Activated CD8-positive, alpha-beta memory T cell treated with anti-CD3 and anti-CD28 coated beads for 48 hours (primary cell): ENCODE results near the gene CYTIP.
"Not testable (repeated sequence)": the region's sequence is repeated elsewhere in the genome, so short reads cannot be mapped to it uniquely, and the experiment has no call there.

Experiments
- DNase-seq, 3 experiments: peaks; one replicate each; pipeline ENCODE4 v3.0.0-alpha.2; 2020; ENCODE audit warnings: low read depth in 2 of 3, low spot score in 2 of 3

CYTIP gene

GRCh38 chr2:157427003-157427921, 16.6 kb downstream of the CYTIP start:
- no peak for DNase-seq

DNA sequence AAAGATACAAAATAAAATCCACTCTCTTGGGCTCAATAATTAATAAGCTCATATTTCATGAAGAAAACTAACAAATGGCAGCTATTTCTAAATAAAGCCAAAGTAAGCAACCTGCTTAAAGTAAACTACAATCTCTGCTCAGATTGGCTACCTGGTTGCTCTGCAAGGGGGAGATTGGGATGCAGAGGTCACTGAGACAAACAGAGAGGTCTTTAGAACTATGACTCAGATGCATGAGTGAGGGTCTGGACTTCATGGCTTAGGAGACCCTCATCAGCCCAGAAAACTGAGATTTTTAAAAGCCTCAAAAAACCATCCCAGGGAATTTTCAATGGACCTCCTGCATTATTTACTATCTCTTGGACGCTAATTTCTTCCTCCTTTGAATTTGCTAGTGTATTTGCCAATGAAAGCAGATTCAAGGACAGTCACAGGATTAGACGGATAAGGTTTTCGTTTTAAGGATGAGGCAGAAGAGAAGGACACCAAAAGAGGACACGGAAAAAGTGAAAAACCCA, 17.4 kb downstream of the CYTIP start:
- DNase-seq = no peak

GRCh38 chr2:157424374-157424773, 19.5 kb downstream of the CYTIP start:
- no peak for DNase-seq

- no peak for DNase-seq
Measured at GRCh38 chr2:157421964-157422363, 21.9 kb downstream of the CYTIP start.

DNA sequence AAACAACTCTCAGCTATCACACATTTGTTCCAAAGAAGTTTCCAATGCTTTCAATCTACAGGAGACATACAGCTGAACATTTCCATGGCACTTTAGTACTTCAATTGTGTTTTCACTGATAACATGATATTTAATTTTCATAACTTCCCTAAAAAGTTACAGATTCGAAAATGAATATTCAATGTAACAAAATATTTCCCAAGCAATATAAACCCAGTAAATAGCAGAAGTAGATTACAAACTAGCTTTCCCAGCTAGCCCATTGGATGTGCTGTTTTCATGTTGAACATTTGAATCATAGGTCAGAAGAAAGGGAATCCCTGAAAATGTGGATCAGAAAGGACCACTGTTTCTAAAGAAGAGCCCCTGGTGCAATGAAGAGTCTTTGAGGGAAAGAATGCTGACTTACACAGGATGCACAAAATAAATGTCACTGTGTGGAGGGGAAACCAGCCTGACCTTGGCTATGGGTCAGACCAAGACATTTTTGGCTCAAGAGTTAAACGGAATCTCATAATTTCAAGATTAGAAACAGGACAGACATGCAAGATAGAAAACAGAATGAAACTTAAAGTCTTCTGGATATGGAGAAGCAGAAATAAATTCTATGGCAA, 22.5 kb downstream of the CYTIP start:
- no peak for DNase-seq

GRCh38 chr2:157420771-157421323, 23.0 kb downstream of the CYTIP start:
- DNase-seq = no peak

DNA sequence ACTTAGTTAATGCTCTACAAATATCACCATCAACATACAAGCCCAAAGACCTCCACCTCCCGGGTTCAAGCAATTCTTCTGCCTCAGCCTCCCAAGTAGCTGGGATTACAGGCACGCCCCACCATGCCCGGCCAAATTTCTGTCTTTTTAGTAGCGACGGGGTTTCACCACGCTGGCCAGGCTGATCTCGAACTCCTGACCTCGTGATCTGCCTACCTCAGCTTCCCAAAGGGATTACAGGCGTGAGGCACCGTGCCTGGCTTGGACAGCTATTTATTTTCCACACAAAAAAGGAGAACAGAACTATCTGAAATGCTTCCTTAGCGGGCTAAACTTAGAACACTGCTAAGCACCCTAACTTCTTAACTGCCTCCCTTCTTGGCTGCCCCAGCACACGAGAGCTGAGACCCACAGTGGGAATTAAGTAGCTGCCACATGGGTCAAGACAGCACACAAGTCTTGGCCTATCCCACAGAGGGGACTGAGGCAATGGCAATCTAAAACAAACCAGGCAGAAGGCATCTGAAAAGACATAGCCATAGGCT, 24.8 kb downstream of the CYTIP start:
- no peak for DNase-seq

DNA sequence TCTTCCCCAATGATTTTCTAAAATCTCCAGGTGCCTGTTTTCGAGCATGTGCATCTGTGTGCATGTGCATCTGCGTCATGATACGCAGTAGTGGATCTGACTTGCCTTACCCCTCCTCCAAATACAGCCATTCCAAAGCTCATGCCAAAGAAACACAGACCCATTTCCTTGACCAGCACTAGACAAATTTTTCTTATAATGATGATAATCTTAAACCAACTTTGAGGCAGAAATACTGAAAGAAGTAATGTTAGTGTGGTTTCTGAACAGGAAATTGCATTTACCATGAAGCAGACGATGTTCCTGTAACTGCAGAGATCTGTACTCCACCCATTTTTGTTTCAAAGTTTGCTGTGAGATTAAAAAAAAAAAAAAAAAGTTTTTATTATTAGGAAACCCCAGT, 25.6 kb downstream of the CYTIP start:
- no peak for DNase-seq

- no peak for DNase-seq
Measured at GRCh38 chr2:157415591-157416101, 28.2 kb downstream of the CYTIP start.

DNA sequence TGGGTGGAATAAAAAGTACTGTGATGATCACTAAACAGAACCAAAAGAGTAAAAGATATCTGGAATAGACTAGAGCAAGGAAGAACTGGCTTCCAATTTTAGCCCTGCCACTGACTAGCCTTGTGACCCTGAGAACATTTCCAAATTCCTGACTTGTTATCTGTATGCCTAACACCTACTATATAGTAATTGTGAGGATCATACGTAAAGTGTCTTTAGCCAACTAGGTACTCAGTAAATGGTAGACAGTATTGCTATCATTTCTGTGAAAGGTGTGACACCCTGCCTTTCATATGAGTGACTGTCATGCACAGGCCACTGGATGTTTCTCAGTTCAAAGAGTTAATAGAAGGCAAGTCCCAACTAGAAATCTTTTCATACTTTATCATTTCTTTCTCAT, 29.8 kb downstream of the CYTIP start:
- DNase-seq = no peak

DNA sequence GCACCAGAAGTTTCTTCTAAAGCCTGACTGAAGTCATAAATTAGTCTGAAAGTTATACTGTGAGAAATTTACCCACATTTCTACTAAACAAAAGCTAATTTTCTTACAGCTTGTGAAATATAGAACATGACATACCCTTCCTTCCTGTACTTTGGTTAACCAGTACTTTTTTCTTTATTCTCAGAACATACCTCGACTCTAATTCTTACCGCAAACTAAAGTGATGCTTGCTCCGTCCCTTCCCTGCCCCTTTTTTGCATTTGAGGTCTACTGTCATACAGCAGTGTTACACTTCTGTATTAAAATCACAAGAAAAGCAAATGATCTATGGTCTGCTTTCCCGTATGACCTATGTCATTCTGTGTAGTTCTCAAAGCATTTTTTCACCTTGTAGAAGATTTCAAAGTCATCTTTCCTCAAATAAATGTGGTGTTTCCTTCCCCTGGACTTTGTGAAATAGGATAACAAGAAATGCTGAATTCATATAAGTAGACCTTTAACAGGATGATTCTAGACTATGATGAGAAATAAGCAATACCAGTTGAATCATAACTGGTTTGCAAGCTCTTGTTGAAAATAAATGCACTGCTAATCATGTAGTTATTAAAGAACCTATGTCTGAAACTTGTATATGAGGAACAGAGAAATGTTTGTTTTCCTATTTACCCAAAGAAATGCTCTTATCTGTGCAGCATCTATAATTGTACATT, 30.4 kb downstream of the CYTIP start:
- DNase-seq = no peak

GRCh38 chr2:157411624-157412336, 32.1 kb downstream of the CYTIP start:
- DNase-seq = no peak

DNA sequence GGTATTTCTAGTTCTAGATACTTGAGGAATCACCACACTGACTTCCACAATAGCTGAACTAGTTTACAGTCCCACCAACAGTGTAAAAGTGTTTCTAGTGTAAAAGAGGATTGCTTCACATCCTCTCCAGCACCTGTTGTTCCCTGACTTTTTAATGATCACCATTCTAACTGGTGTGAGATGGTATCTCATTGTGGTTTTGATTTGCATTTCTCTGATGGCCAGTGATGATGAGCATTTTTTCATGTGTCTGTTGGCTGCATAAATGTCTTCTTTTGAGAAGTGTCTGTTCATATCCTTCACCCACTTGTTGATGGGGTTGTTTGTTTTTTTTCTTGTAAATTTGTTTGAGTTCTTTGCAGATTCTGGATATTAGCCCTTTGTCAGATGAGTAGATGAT, 38.5 kb downstream of the CYTIP start:
- DNase-seq = not testable (repeated sequence)

DNA sequence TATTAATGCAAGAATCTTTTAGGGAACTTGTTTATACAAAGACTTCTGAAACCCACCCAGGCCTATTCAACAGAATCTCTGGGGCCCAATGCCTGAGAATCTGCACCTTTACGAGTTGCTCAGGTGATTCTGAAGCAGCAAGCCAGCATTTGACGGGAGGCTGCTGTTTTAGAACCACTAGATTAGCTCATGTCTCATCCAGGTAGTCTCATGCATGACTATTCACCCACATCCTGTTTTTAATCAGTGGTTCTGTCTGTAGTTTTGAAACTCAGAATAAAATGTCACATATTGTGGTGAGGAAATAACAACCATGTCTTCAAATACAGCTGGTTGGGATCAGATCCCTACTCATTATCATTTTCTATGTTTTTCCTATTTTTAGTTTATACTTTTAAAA, 39.5 kb downstream of the CYTIP start:
- no peak for DNase-seq

DNA sequence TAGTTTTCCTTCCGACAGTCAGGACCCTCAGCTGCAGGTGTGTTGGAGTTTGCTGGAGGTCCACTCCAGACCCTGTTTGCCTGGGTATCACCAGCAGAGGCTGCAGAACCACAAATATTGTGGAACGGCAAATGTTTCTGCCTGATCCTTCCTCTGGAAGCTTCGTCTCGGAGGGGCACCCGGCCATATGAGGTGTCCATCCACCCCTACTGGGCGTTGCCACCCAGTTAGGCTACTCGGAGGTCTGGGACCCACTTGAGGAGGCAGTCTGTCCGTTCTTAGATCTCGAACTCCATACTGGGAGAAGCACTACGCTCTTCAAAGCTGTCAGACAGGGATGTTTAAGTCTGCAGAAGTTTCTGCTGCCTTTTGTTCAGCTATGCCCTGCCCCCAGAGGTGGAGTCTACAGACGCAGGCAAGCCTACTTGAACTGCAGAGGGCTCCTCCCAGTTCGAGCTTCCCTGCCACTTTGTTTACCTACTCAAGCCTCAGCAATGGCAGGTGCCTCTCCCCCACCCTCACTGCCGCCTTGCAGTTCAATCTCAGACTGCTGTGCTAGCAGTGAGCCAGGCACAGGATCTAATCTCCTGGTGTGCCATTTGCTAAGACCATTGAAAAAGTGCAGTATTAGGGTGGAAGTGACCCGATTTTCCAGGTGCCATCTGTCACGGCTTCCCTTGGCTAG, 40.9 kb downstream of the CYTIP start:
- DNase-seq = not testable (repeated sequence)

- no peak for DNase-seq
Measured at GRCh38 chr2:157395811-157396210, 48.1 kb downstream of the CYTIP start.

DNA sequence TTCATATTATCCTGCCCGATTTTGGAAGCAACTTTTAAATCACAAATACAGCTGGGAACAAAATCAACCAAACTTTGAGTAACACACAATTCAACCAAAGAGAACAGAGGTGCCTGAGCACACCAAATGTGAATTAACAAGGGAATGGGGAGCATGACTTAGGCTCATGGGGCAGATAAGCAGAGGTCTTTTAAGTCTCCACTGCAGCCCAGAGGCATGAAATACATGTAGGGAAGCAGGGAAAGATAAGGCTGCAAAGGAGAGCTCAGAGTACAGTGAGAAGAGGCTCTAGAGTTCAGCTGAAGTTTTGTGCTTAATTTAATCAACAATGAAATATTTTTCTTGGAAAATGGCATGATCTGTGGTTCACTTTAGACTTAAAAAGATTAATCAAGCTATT, 49.0 kb downstream of the CYTIP start:
- no peak for DNase-seq

DNA sequence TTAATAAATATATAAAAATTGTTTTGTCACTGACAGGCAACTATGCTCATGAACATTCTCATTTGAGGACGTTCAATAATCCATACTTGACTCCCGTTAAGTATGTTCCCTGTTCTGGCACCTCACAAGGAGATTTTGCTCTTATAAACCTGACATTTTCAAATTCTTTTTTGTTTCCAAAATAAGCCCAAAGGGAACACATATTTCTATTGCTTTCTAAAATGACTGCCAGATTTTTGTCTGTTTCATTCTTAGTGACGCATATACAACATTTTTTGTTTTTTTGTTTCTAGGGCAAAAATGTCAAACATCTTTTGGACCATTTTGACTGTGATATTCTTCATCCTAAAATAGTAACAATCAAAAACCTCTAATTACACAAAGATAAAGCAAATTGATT, 50.5 kb downstream of the CYTIP start:
- no peak for DNase-seq

DNA sequence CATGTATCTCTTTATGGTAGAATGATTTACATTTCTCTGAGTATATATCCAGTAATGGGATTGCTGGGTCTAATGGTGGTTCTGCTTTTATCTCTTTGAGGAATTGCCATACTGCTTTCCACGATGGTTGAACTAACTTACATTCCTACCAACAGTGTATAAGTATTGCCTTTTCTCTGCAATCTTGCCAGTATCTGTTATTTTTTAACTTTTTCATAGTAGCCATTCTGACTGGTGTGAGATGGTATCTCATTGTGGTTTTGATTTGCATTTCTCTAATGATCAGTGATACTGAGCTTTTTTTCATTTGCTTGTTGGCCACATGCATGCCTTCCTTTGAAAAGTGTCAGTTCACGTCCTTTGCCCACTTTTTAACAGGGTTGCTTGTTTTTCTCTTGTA, 55.1 kb downstream of the CYTIP start:
- no peak for DNase-seq

- DNase-seq = no peak
Measured at GRCh38 chr2:157386747-157387146, 57.1 kb downstream of the CYTIP start.
